Measurements from ENCODE around the gene FPR1.

DNA sequence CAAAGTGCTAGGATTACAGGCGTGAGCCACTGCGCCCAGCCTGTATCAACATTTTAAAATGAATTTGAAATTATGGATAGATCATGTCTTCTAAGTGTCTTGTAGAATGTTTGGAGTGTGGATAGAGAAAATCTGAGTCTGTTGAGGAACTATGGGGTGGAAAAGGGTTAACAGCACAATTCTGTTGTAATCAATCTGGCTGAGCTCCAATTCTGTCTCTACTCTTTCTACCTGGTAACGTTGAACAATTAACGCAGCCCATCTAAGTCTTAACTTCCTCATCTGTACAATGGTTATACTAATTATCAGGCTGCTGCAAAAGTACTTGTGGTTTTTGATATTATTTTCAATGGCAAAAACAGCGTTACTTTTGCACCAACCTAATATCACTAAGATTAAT lies 13.4 kb upstream of the FPR1 start:
- no peak for TF ChIP-seq EZH2phosphoT487 (conservative IDR thresholded peaks at IDR 0.05; ENCODE audit: low read length)
- TF ChIP-seq, protein P1, sequence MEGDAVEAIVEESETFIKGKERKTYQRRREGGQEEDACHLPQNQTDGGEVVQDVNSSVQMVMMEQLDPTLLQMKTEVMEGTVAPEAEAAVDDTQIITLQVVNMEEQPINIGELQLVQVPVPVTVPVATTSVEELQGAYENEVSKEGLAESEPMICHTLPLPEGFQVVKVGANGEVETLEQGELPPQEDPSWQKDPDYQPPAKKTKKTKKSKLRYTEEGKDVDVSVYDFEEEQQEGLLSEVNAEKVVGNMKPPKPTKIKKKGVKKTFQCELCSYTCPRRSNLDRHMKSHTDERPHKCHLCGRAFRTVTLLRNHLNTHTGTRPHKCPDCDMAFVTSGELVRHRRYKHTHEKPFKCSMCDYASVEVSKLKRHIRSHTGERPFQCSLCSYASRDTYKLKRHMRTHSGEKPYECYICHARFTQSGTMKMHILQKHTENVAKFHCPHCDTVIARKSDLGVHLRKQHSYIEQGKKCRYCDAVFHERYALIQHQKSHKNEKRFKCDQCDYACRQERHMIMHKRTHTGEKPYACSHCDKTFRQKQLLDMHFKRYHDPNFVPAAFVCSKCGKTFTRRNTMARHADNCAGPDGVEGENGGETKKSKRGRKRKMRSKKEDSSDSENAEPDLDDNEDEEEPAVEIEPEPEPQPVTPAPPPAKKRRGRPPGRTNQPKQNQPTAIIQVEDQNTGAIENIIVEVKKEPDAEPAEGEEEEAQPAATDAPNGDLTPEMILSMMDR (IDR thresholded peaks at IDR 0.05; ENCODE audit: insufficient read depth, low read length, poor library complexity, severe bottlenecking): no peak
